ENCODE measurements around the gene ALDH1L1. TPM values are rescaled to one million over a fixed set of nuclear protein-coding genes. Genes with fewer than 3 reads are reported as not detected.

ALDH1L1 gene
- total RNA-seq, 2 donors from 2014 or later = 54.7 to 65.3 TPM

GRCh38 chr3:126063358-126063965, 116.9 kb downstream of the ALDH1L1 start:
- intact Hi-C loops (cut with DNase I) = no loop called here
- no peak for ATAC-seq

GRCh38 chr3:126061301-126062032, 118.9 kb downstream of the ALDH1L1 start:
- Histone ChIP-seq H3K4me1 (no peaks in the 10 kb centered on the region), H3K27ac (no peak overlapping the region), H3K4me3 (no peak overlapping the region), H3K9me3 (no peaks in the 10 kb centered on the region), H3K27me3 (no peaks in the 10 kb centered on the region), H3K36me3 (replicated peaks in 1 of 2; ENCODE audit: insufficient read depth in 1 of 2, low read depth in 2 of 2) (peaks cover 0 to 4% of the 10 kb centered on the region in 2 donors)
- intact Hi-C loops (cut with DNase I) = no loop called here
- 72 to 77% methylated on average over 8 of the region's 8 CpGs for WGBS, 2 donors
- ATAC-seq (no peak), DNase-seq (no peak)
- no peak for TF ChIP-seq CTCF (IDR thresholded peaks at IDR 0.05)
- no peak for TF ChIP-seq POLR2A (IDR thresholded peaks at IDR 0.05)

More at GRCh38 chr3:126063358-126063965, 116.9 kb downstream of the ALDH1L1 start:
- 75 to 87% methylated on average over 2 to 8 of the region's 8 CpGs for WGBS, 2 donors
- Histone ChIP-seq H3K27ac (no peak overlapping the region), H3K27me3 (no peaks in the 10 kb centered on the region), H3K4me3 (no peak overlapping the region), H3K36me3 (replicated peaks in 1 of 2; ENCODE audit: insufficient read depth in 1 of 2, low read depth in 2 of 2) (peaks cover 0 to 4% of the 10 kb centered on the region in 2 donors), H3K9me3 (no peaks in the 10 kb centered on the region), H3K4me1 (no peaks in the 10 kb centered on the region)
- TF ChIP-seq CTCF (IDR thresholded peaks at IDR 0.05) (no peak), POLR2A (IDR thresholded peaks at IDR 0.05) (no peak)
- no peak for DNase-seq

GRCh38 chr3:126060613-126061145, 119.7 kb downstream of the ALDH1L1 start:
- intact Hi-C loops (cut with DNase I) = no loop called here

GRCh38 chr3:126058666-126059065, 121.7 kb downstream of the ALDH1L1 start:
- intact Hi-C loops (cut with DNase I) = no loop called here
- 75 to 85% methylated on average over 4 to 7 of the region's 7 CpGs for WGBS, 2 donors
- Histone ChIP-seq H3K36me3 (replicated peaks in 1 of 2; ENCODE audit: insufficient read depth in 1 of 2, low read depth in 2 of 2) (no peaks in the 10 kb centered on the region), H3K27me3 (no peaks in the 10 kb centered on the region), H3K4me3 (no peak overlapping the region), H3K9me3 (no peaks in the 10 kb centered on the region), H3K27ac (no peak overlapping the region), H3K4me1 (no peaks in the 10 kb centered on the region)
- no peak for TF ChIP-seq POLR2A (IDR thresholded peaks at IDR 0.05)
- TF ChIP-seq CTCF (IDR thresholded peaks at IDR 0.05) = no peak
- DNase-seq (no peak), ATAC-seq (no peak)

More at GRCh38 chr3:126060613-126061145, 119.7 kb downstream of the ALDH1L1 start:
- TF ChIP-seq POLR2A (IDR thresholded peaks at IDR 0.05) (no peak), CTCF (IDR thresholded peaks at IDR 0.05) (no peak)
- ATAC-seq = no peak
- WGBS, 2 donors = 85 to 88% methylated on average over 7 of the region's 7 CpGs
- no peaks in the 10 kb centered on the region for H3K4me1 ChIP-seq
- H3K27me3 ChIP-seq = no peaks in the 10 kb centered on the region
- no peak overlapping the region for H3K4me3 ChIP-seq
- H3K27ac ChIP-seq = no peak overlapping the region
- no peak for DNase-seq
- H3K36me3 ChIP-seq (replicated peaks in 1 of 2; ENCODE audit: insufficient read depth in 1 of 2, low read depth in 2 of 2) = no peaks in the 10 kb centered on the region
- no peaks in the 10 kb centered on the region for H3K9me3 ChIP-seq

Data from body of pancreas (tissue), 4 donors.